HG03039 (cell line): ENCODE results near the gene THRA.

Source experiments
- ATAC-seq: cut with Tn5 transposase; IDR thresholded peaks from one replicate; pipeline ENCODE4 v1.9.1; 2021; ENCODE audit warnings: mild to moderate bottlenecking, moderate library complexity; ENCODE audit not compliant: unreplicated experiment

THRA gene

GRCh38 chr17:40098846-40099618, 36.3 kb downstream of the THRA start:
- ATAC-seq: peak; percentile 57

GRCh38 chr17:40099619-40100418, 37.1 kb downstream of the THRA start:
- no peak for ATAC-seq

GRCh38 chr17:40100419-40100668, 37.6 kb downstream of the THRA start, which contains the start of gene NR1D1:
Gene NR1D1 (minus strand): TSS chr17:40100589. CDS start chr17:40100094, 495 bp downstream.
- ATAC-seq: no peak

- ATAC-seq: no peak
Observed at GRCh38 chr17:40100669-40101366, 38.1 kb downstream of the THRA start.

GRCh38 chr17:40101367-40102210, 38.8 kb downstream of the THRA start:
- ATAC-seq: no peak

- no peak for ATAC-seq
Observed at GRCh38 chr17:40103071-40103661, 40.4 kb downstream of the THRA start.

- ATAC-seq: no peak
Observed at GRCh38 chr17:40103688-40104087, 40.9 kb downstream of the THRA start.

- ATAC-seq: no peak
Observed at GRCh38 chr17:40104594-40105486, 42.1 kb downstream of the THRA start.

GRCh38 chr17:40105861-40106759, 43.3 kb downstream of the THRA start:
- no peak for ATAC-seq

- ATAC-seq: no peak
Observed at GRCh38 chr17:40106760-40107521, 44.2 kb downstream of the THRA start.

GRCh38 chr17:40107522-40108174, 44.9 kb downstream of the THRA start:
- no peak for ATAC-seq

GRCh38 chr17:40108970-40109824, 46.4 kb downstream of the THRA start:
- no peak for ATAC-seq

- ATAC-seq: no peak
Observed at GRCh38 chr17:40110026-40110845, 47.5 kb downstream of the THRA start.

- no peak for ATAC-seq
Observed at GRCh38 chr17:40111221-40112128, 48.7 kb downstream of the THRA start.
